Measurements from ENCODE around the gene IL16.

DNA sequence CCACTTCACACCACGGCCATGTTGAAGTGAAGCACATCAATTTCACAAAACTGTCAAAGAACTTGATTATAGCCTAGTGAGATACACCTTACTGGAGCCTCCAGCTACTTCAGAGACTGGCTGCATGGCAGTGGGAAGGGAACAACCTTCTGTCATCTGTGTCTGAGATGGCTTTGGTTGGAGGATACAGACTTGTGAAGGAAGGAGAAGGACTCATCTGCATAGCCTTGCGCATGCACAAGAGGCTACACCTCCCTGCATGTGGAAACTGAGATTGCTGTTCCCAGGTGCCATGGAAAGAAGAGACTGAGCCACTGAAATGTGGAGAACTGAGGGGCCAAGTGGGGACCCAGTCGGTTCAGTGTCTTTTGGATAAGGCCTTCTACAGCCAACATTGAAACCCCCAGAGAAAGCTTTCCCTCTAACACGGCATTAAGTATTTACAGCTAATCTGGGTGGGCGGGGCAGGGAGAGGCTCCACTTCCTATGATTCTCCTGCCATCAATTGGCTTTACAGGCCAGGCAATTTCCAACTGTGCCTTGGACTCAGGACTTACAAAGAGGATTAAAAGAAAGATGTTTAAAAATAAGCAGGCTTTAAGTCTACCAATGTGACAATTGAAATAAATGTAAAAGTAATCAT lies 58.8 kb downstream of the IL16 start:
- TF ChIP-seq, protein P1, sequence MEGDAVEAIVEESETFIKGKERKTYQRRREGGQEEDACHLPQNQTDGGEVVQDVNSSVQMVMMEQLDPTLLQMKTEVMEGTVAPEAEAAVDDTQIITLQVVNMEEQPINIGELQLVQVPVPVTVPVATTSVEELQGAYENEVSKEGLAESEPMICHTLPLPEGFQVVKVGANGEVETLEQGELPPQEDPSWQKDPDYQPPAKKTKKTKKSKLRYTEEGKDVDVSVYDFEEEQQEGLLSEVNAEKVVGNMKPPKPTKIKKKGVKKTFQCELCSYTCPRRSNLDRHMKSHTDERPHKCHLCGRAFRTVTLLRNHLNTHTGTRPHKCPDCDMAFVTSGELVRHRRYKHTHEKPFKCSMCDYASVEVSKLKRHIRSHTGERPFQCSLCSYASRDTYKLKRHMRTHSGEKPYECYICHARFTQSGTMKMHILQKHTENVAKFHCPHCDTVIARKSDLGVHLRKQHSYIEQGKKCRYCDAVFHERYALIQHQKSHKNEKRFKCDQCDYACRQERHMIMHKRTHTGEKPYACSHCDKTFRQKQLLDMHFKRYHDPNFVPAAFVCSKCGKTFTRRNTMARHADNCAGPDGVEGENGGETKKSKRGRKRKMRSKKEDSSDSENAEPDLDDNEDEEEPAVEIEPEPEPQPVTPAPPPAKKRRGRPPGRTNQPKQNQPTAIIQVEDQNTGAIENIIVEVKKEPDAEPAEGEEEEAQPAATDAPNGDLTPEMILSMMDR (IDR thresholded peaks at IDR 0.05; ENCODE audit: insufficient read depth, low read length), result no peak
- no peak for TF ChIP-seq SPI1 (IDR thresholded peaks at IDR 0.05; ENCODE audit: borderline replicate concordance, low read depth)
- TF ChIP-seq POLR2AphosphoS5 (IDR thresholded peaks at IDR 0.05; ENCODE audit: low read depth), result no peak
- TF ChIP-seq REST (IDR thresholded peaks at IDR 0.05; ENCODE audit: insufficient replicate concordance, low read depth), result no peak

Data from HL-60 (cell line).